ENCODE results near the gene ARHGAP26. TPM values are rescaled to one million over a fixed set of nuclear protein-coding genes. Genes with fewer than 3 reads are reported as not detected.

The ARHGAP26 gene
- polyA plus RNA-seq, 1 donor from 2014 or later = 0.83 TPM

DNA sequence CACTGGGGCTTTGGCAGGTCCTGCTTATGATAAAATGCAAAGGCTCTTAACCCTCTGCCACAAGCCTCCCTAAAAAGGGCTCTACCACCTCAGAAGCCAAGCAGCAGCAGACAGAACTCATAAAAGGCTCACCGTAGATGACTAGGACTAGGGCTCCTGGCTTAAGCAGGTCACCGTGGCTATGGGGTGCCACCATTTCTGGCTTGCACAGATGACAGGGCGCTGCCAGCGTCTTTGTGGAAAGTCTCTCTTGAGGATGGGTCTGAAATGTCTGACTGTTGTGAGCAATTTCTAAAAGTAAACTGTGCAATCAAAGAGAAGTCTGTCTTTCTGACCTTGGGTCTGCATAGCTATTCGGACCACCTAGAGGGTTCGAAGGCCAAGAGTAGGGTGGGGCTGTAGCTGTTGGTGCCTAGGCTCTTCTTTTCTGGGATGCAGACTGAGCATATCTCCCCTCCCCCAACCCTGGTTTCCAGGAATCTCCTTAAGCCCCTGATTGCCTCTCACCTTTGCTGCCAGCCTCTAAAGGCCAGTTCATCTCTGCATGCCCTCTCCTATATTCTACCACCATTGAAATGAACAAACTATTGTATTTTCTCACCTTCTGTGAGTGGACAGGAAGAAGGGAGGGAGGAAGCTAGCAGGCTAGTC lies 307.4 kb downstream of the ARHGAP26 start:
- TF ChIP-seq POLR2AphosphoS5 (IDR thresholded peaks at IDR 0.05) (no peak), TAF1 (IDR thresholded peaks at IDR 0.05; ENCODE audit: low read depth) (no peak)
- H3K9me3 ChIP-seq (ENCODE audit: low read length) = no peaks in the 10 kb centered on the region
- H3K36me3 ChIP-seq (ENCODE audit: insufficient read depth, low read length) = no peaks in the 10 kb centered on the region
- H3K27ac ChIP-seq (ENCODE audit: low read length) = no peak overlapping the region
- H2AFZ ChIP-seq (ENCODE audit: low read depth, low read length) = no peak overlapping the region
- H3K79me2 ChIP-seq (replicated peaks; ENCODE audit: insufficient read depth, low read length) = no peaks in the 10 kb centered on the region
- no peak overlapping the region for H3K4me3 ChIP-seq (ENCODE audit: low read length)
- no peaks in the 10 kb centered on the region for H4K20me1 ChIP-seq (ENCODE audit: insufficient read depth)
- no peaks in the 10 kb centered on the region for H3F3A ChIP-seq (ENCODE audit: insufficient read depth, low read length, poor library complexity, severe bottlenecking)
- H3K27me3 ChIP-seq (ENCODE audit: insufficient read depth, low read depth, low read length) = no peaks in the 10 kb centered on the region
- no peaks in the 10 kb centered on the region for H3K9me2 ChIP-seq (ENCODE audit: insufficient read depth, low read length)
- no peak overlapping the region for H3K4me2 ChIP-seq (ENCODE audit: low read length)
- H3K9ac ChIP-seq (ENCODE audit: low read length) = no peak overlapping the region

DNA sequence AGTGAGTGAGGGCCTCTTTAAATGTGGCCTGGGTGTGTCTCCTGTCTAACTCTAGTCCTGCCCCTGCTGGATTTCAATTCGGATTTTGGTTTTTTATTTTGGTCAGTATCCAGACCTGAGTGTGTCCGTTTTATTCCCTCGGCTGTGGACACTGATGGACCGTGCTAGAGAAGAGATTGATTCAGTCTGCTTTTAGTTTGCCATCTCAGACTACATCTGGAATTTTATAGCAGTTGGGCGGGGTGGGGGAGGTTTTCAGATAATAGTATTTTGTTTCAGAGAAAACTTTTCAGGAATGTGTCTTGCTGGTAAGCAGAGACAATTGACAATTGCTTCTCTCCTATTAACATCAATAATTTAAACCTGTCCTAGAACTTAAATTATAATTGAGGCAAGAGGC lies 308.1 kb downstream of the ARHGAP26 start:
- no peak overlapping the region for H3K9ac ChIP-seq (ENCODE audit: low read length)
- no peaks in the 10 kb centered on the region for H3K79me2 ChIP-seq (replicated peaks; ENCODE audit: insufficient read depth, low read length)
- no peaks in the 10 kb centered on the region for H3K9me2 ChIP-seq (ENCODE audit: insufficient read depth, low read length)
- no peak overlapping the region for H3K4me3 ChIP-seq (ENCODE audit: low read length)
- H3K27me3 ChIP-seq (ENCODE audit: insufficient read depth, low read depth, low read length) = no peaks in the 10 kb centered on the region
- TF ChIP-seq, protein P1, sequence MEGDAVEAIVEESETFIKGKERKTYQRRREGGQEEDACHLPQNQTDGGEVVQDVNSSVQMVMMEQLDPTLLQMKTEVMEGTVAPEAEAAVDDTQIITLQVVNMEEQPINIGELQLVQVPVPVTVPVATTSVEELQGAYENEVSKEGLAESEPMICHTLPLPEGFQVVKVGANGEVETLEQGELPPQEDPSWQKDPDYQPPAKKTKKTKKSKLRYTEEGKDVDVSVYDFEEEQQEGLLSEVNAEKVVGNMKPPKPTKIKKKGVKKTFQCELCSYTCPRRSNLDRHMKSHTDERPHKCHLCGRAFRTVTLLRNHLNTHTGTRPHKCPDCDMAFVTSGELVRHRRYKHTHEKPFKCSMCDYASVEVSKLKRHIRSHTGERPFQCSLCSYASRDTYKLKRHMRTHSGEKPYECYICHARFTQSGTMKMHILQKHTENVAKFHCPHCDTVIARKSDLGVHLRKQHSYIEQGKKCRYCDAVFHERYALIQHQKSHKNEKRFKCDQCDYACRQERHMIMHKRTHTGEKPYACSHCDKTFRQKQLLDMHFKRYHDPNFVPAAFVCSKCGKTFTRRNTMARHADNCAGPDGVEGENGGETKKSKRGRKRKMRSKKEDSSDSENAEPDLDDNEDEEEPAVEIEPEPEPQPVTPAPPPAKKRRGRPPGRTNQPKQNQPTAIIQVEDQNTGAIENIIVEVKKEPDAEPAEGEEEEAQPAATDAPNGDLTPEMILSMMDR (IDR thresholded peaks at IDR 0.05; ENCODE audit: poor library complexity, severe bottlenecking) = no peak
- TF ChIP-seq MXI1 (conservative IDR thresholded peaks at IDR 0.05; ENCODE audit: poor library complexity, severe bottlenecking) (no peak), EP300 (conservative IDR thresholded peaks at IDR 0.05; ENCODE audit: poor library complexity, severe bottlenecking) (no peak), TAF1 (IDR thresholded peaks at IDR 0.05; ENCODE audit: low read depth) (no peak), POLR2AphosphoS5 (IDR thresholded peaks at IDR 0.05) (no peak), RAD21 (conservative IDR thresholded peaks at IDR 0.05) (no peak)
- TF ChIP-seq, protein P2, sequence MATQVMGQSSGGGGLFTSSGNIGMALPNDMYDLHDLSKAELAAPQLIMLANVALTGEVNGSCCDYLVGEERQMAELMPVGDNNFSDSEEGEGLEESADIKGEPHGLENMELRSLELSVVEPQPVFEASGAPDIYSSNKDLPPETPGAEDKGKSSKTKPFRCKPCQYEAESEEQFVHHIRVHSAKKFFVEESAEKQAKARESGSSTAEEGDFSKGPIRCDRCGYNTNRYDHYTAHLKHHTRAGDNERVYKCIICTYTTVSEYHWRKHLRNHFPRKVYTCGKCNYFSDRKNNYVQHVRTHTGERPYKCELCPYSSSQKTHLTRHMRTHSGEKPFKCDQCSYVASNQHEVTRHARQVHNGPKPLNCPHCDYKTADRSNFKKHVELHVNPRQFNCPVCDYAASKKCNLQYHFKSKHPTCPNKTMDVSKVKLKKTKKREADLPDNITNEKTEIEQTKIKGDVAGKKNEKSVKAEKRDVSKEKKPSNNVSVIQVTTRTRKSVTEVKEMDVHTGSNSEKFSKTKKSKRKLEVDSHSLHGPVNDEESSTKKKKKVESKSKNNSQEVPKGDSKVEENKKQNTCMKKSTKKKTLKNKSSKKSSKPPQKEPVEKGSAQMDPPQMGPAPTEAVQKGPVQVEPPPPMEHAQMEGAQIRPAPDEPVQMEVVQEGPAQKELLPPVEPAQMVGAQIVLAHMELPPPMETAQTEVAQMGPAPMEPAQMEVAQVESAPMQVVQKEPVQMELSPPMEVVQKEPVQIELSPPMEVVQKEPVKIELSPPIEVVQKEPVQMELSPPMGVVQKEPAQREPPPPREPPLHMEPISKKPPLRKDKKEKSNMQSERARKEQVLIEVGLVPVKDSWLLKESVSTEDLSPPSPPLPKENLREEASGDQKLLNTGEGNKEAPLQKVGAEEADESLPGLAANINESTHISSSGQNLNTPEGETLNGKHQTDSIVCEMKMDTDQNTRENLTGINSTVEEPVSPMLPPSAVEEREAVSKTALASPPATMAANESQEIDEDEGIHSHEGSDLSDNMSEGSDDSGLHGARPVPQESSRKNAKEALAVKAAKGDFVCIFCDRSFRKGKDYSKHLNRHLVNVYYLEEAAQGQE (IDR thresholded peaks at IDR 0.05; ENCODE audit: borderline replicate concordance) = no peak
- H3K4me2 ChIP-seq (ENCODE audit: low read length) = no peak overlapping the region
- no peaks in the 10 kb centered on the region for H3K9me3 ChIP-seq (ENCODE audit: low read length)
- no peaks in the 10 kb centered on the region for H3K36me3 ChIP-seq (ENCODE audit: insufficient read depth, low read length)
- H2AFZ ChIP-seq (ENCODE audit: low read depth, low read length) = no peak overlapping the region
- H4K20me1 ChIP-seq (ENCODE audit: insufficient read depth) = no peaks in the 10 kb centered on the region
- no peak overlapping the region for H3K27ac ChIP-seq (ENCODE audit: low read length)
- H3F3A ChIP-seq (ENCODE audit: insufficient read depth, low read length, poor library complexity, severe bottlenecking) = no peaks in the 10 kb centered on the region

DNA sequence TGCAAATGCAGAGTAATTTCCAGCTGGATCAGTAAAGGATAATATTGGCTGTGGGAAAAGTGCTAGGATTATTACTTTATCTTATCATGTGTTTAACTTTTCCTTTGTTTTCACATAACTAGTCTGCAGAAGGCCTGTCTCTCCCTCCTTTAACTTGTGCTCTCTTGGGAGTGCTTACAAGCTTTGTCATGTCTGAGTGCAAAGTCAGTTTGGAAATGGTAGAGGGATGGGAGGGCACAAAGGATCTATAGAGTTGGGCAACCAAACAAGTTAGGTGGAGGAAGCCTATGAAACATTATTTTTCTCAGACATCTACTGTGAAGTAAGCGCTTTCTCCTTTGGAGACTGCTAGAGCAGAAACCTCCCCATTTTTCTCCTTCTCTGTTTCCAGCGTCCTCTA lies 308.8 kb downstream of the ARHGAP26 start:
- TF ChIP-seq SMC3 (conservative IDR thresholded peaks at IDR 0.05; ENCODE audit: poor library complexity) = no peak
- Histone ChIP-seq H3F3A (ENCODE audit: insufficient read depth, low read length, poor library complexity, severe bottlenecking) (no peaks in the 10 kb centered on the region), H3K9me3 (ENCODE audit: low read length) (no peaks in the 10 kb centered on the region), H4K20me1 (ENCODE audit: insufficient read depth) (no peaks in the 10 kb centered on the region), H3K36me3 (ENCODE audit: insufficient read depth, low read length) (no peaks in the 10 kb centered on the region), H3K4me3 (ENCODE audit: low read length) (no peak overlapping the region), H3K9me2 (ENCODE audit: insufficient read depth, low read length) (no peaks in the 10 kb centered on the region), H2AFZ (ENCODE audit: low read depth, low read length) (no peak overlapping the region), H3K27ac (ENCODE audit: low read length) (no peak overlapping the region), H3K79me2 (replicated peaks; ENCODE audit: insufficient read depth, low read length) (no peaks in the 10 kb centered on the region), H3K9ac (ENCODE audit: low read length) (no peak overlapping the region), H3K27me3 (ENCODE audit: insufficient read depth, low read depth, low read length) (no peaks in the 10 kb centered on the region), H3K4me2 (ENCODE audit: low read length) (no peak overlapping the region)
